Measurements from ENCODE around the gene FXYD1. TPM values are rescaled to one million over a fixed set of nuclear protein-coding genes. Genes with fewer than 3 reads are reported as not detected.

The FXYD1 gene
- total RNA-seq, 4 donors from 2014 or later = 215 to 235 (median 225) TPM

GRCh38 chr19:35130761-35131720 is 7.6 kb upstream of the FXYD1 start:
- DNase-seq (no peak), ATAC-seq (no peak)
- Histone ChIP-seq H3K4me1 (peaks cover 22 to 44% of the 10 kb centered on the region in 2 donors), H3K36me3 (no peaks in the 10 kb centered on the region), H3K4me3 (no peak overlapping the region), H3K27me3 (no peaks in the 10 kb centered on the region), H3K27ac (peak overlapping the region; percentile 91 to 93 (median 93)), H3K9me3 (no peaks in the 10 kb centered on the region)
- in situ Hi-C loops (cut with MboI; ENCODE audit: low sequenced_read_pairs in 4 of 4) (loop anchor here in 1 of 4 donors (10.0 kb wide), 1 partner anchor 66 kb away; no protein-coding TSS in a partner anchor), intact Hi-C loops (cut with DNase I; ENCODE audit: low total_unique reads) (no loop called here)
- no peak for TF ChIP-seq CTCF (IDR thresholded peaks at IDR 0.05 in 4 of 5, conservative IDR thresholded peaks at IDR 0.05 in 1 of 5)

- Histone ChIP-seq H3K4me1 (peaks cover 25 to 41% of the 10 kb centered on the region in 2 donors), H3K27me3 (no peaks in the 10 kb centered on the region), H3K36me3 (no peaks in the 10 kb centered on the region), H3K9me3 (no peaks in the 10 kb centered on the region), H3K27ac (peak overlapping the region in 2 of 4 donors; percentile 91 to 93), H3K4me3 (peak overlapping the region in 1 of 4 donors; percentile 13)
- intact Hi-C loops (cut with DNase I; ENCODE audit: low total_unique reads) = no loop called here
- DNase-seq (no peak), ATAC-seq (no peak)
- in situ Hi-C loops (cut with MboI; ENCODE audit: low sequenced_read_pairs in 4 of 4) = loop anchor here in 1 of 4 donors (10.0 kb wide), 1 partner anchor 67 kb away; no protein-coding TSS in a partner anchor
- TF ChIP-seq POLR2A (IDR thresholded peaks at IDR 0.05) = no peak
- no peak for TF ChIP-seq CTCF (IDR thresholded peaks at IDR 0.05 in 4 of 5, conservative IDR thresholded peaks at IDR 0.05 in 1 of 5)
These were observed 6.4 kb upstream of the FXYD1 start for GRCh38 chr19:35132254-35132653.

GRCh38 chr19:35133826-35134225 is 4.8 kb upstream of the FXYD1 start:
- Histone ChIP-seq H3K9me3 (no peaks in the 10 kb centered on the region), H3K36me3 (no peaks in the 10 kb centered on the region), H3K27me3 (no peaks in the 10 kb centered on the region), H3K27ac (peak overlapping the region; percentile 99 to 100 (median 99)), H3K4me1 (peaks cover 35 to 47% of the 10 kb centered on the region in 2 donors), H3K4me3 (peak overlapping the region; percentile 46 to 53 (median 50))
- ATAC-seq = no peak
- intact Hi-C loops (cut with DNase I; ENCODE audit: low total_unique reads) (loop anchor here (2.0 kb wide), 2 partner anchors 43 to 67 kb away; no protein-coding TSS in a partner anchor), in situ Hi-C loops (cut with MboI; ENCODE audit: low sequenced_read_pairs in 4 of 4) (loop anchor here in 1 of 4 donors (10.0 kb wide), 1 partner anchor 69 kb away; no protein-coding TSS in a partner anchor)
- TF ChIP-seq CTCF (IDR thresholded peaks at IDR 0.05 in 4 of 5, conservative IDR thresholded peaks at IDR 0.05 in 1 of 5) (no peak), POLR2A (IDR thresholded peaks at IDR 0.05) (no peak)
- no peak for DNase-seq

- in situ Hi-C loops (cut with MboI; ENCODE audit: low sequenced_read_pairs in 4 of 4) (loop anchor here in 2 of 4 donors (5.0 to 10.0 kb wide), 2 partner anchors 67 to 70 kb away; no protein-coding TSS in a partner anchor), intact Hi-C loops (cut with DNase I; ENCODE audit: low total_unique reads) (loop anchor here (1.0 to 2.0 kb wide), 3 partner anchors 20 to 68 kb away; no protein-coding TSS in a partner anchor)
- no peaks in the 10 kb centered on the region for H3K27me3 ChIP-seq
- ATAC-seq (no peak), DNase-seq (no peak)
- no peaks in the 10 kb centered on the region for H3K9me3 ChIP-seq
- H3K4me1 ChIP-seq = peaks cover 31 to 38% of the 10 kb centered on the region in 2 donors
- H3K36me3 ChIP-seq = no peaks in the 10 kb centered on the region
- peak within 1 kb of the TSS; percentile 46 to 53 (median 50) for H3K4me3 ChIP-seq
- TF ChIP-seq POLR2A (IDR thresholded peaks at IDR 0.05) (no peak), CTCF (IDR thresholded peaks at IDR 0.05 in 4 of 5, conservative IDR thresholded peaks at IDR 0.05 in 1 of 5) (no peak)
- peak within 1 kb of the TSS; percentile 99 to 100 (median 99) for H3K27ac ChIP-seq
These were observed 3.9 kb upstream of the FXYD1 start, which contains the start of gene LGI4 for GRCh38 chr19:35134601-35135242. LGI4 (minus strand) TSS chr19:35135059; CDS start chr19:35134680, 379 bp downstream.

Measured in gastrocnemius medialis (tissue), 4 donors.